HG03280 (cell line): ENCODE measurements around the gene NKAIN2.
"Not testable (repeated sequence)": the region's sequence is repeated elsewhere in the genome, so short reads cannot be mapped to it uniquely, and the experiment has no call there.

Source experiments
- ATAC-seq: cut with Tn5 transposase; IDR thresholded peaks from one replicate; pipeline ENCODE4 v1.9.1; 2021; ENCODE audit warnings: mild to moderate bottlenecking, moderate library complexity; ENCODE audit not compliant: unreplicated experiment

Gene NKAIN2

GRCh38 chr6:123956492-123957139, 153.0 kb downstream of the NKAIN2 start:
- no peak for ATAC-seq

DNA sequence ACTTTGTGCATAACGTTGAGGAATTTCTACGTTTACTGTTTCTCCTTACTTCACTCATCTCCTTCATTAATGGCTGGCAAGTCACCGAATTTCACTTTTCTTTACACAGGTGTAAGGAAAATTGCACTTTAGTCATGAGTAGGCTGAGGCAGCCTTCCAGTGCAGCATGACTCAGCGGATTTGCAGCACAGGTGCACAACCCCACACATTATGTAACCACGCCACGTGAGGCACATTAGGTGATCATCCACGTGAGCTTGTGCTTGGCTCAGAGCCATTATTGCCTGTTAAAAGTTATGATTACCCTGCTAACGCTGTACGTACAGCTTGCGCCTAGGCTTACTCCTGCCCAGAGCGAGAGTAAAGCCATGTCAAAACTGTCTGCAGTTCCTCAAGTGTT, 158.8 kb downstream of the NKAIN2 start:
- no peak for ATAC-seq

- no peak for ATAC-seq
These were observed 162.2 kb downstream of the NKAIN2 start for GRCh38 chr6:123965894-123966293.

DNA sequence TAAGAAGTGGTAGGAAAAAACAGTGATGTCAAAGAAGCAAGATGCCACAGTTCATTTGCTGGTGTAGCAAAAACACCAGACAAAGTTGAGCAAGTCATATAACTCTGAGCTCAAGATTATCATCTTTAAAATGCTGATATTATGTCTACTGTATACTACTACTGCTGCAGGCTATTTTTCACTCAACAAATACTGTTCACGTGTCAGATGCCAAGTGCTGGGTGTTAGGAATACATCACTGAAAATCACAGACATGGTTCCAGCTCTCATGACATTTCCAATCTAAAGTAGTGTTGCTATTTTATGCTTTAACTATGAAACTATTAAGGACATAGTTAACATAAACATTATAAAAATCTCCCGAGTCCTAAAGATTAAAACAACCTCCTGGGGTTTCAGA, 163.0 kb downstream of the NKAIN2 start:
- no peak for ATAC-seq

DNA sequence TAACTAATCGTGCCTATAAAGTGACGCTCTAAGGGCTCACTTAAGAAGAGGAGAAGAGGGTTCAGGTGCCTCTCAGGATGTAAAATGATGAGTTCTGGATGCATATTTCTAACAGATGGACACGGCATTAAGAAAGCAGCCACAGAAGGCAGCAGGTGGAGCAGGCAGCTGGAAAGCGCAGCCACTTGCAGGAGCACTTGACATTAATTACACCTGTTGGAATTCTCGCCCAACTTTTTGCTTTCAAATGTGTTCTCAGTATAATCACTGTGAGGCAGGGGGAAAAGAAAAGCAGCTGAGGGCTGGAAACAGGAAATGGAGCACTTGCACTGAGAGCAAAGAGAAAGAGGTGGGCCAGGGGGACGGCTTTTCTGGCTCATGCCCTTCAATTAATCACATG, 164.2 kb downstream of the NKAIN2 start:
- no peak for ATAC-seq

GRCh38 chr6:123972600-123973294, 169.1 kb downstream of the NKAIN2 start:
- ATAC-seq = no peak

DNA sequence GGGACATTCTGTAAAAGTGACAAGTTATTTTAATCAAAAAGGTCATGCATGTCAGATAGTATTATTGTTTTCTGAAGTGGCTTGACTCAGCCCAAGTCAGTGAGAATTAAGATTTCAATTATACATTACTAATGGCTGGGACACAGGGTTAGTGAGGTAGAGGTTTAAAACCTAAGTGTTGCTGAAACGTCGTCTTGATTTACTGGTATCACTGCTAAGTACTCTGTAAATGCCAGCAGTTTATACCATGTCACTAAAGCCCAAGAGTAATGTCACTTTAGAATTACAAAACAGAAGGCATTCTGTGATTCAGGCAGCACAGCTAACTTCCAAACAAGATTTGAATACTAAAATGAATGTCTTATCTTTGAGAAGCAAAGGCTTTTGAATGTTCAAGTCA, 176.6 kb downstream of the NKAIN2 start:
- ATAC-seq = no peak

GRCh38 chr6:123986938-123987337, 183.3 kb downstream of the NKAIN2 start:
- ATAC-seq = peak; percentile 44

GRCh38 chr6:123989918-123990317, 186.3 kb downstream of the NKAIN2 start:
- ATAC-seq = not testable (repeated sequence)

GRCh38 chr6:123990376-123990775, 186.7 kb downstream of the NKAIN2 start:
- no peak for ATAC-seq

- ATAC-seq = no peak
These were observed 190.5 kb downstream of the NKAIN2 start for GRCh38 chr6:123994168-123994567.

GRCh38 chr6:123994891-123995635, 191.4 kb downstream of the NKAIN2 start:
- ATAC-seq = no peak

DNA sequence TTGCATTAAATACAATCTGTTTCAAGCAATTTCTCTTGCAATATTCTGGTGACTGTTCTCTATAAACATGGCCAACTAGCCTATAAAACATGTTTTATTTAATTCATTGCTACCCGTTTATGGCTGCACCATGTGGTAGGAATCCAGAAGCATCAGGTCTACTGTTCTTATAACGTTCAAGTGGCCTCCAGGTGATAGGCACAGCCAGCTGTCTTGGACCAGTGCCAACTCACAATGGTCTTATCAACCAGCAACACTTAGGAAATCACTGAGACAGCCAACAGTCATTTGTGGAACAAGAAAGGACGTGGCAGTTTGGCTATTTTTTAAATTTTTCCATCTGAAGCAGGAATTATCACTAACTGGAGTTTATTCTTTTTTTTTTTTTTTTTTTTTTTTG, 193.6 kb downstream of the NKAIN2 start:
- no peak for ATAC-seq

GRCh38 chr6:124002377-124003081, 198.9 kb downstream of the NKAIN2 start:
- no peak for ATAC-seq

DNA sequence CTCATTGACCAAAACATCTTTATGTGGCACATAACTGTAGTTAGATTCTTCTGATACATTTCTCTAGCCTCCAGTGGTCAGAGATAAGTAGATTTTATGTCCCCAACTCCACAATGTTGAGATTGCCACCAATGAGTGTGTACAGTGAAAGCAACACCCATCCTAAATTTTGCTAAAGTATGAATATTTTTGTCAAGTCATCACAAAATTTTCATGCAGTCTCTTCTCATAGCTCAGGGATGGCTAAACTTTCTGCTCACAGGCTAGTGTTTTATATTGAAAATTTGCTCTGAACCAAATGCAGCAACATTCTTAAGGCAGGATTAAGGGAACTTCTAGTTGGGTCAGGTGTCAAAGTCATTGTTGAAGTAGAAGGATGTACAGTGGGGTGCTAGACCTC, 203.6 kb downstream of the NKAIN2 start:
- ATAC-seq = no peak

DNA sequence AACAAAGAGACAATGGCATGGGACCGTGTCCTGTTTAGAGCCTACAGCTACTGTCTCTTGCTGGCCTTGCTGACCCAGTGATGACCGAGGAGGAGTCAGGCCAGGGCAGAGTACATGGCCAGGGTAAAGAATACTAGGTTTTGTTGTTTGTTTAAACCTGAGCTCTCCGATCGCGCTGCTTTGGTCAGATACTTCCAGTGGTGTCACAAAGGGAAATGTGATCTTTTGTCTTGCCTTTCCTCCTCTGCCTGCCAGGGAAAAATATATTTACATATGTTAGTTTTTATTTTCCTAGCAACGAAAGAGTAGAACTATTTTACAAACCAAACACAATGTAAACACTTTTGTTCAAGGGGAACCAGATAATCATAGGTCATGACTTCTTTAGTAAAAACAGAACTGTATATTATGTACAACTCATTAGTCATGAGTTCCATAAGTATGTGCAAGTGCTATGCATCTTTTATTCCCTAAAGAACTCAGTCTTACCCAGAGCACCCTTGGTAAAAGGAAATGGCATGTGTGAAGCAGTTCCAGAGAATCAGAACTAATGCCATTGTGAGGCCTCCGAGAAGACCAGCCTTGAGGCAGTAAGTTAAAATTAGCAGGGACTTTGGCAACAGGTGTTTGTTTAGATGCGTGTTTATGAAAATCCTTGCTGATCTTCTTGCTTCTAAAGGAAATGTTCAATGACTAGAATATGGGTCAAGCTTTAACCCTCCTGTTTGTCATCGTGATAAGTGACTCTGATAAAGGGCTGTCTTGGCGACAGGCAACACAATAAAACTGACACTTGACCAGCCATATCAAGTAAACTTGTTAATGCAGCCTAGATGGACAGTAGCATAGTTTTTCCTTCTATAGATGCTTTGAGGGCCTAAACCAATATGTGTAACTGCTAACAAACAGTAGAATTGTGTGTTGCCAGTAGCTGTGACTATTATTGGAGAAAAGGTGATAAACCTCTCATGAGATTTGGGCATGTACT, 204.6 kb downstream of the NKAIN2 start:
- no peak for ATAC-seq

DNA sequence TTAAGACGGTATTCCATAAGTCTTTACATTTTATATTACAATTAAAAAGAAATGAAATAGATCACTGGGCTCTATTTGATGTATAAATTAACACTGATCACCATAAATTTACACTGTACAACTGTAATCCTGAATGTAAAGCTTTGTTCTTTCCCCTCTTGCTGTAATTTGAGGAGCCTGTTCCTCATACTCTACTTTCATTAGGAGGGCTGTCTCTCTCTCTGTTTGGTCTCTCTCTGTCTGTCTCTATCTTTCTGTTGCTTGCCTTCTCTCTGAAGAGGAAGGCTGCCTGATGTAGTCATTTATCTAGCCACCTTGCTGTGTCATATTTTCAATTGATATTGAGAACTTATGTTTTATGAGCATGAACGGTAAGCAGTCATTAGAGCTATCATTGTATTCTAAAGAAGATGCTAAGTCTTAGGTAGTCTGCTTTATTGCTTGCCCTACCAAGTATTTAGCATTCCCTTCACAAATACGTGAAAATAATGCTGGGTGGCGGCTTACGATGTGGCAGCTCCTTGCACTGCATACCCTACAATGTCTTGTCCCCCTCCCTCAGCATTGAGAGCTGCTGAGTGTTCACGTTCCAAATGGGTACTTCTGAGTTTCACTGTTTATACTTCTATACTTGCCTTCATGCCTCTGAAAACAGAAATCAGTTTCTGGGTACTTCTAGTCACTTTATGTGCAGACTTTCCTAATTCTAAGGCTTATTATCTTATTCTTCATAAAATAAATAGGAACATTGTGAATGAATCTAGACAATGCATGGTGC, 205.5 kb downstream of the NKAIN2 start:
- ATAC-seq = no peak

GRCh38 chr6:124010574-124010973, 206.9 kb downstream of the NKAIN2 start:
- no peak for ATAC-seq

DNA sequence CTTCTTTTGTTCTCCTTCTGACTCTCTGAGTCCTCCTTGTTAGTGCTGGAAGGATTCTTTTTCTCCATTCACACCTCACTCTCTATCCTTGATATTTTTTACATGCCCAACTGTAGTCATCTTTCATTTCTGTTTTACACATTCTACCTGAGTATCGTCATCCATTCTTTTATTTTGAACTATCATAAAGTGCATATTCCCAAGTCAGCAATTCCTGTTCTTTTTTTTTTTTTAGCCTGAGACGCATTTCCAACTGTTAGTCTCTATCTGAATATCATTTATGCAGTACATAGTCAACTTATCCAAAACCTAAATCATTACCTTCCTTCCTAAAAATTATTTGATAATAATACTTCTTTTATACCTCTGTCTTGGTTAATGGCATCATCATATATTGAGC, 207.5 kb downstream of the NKAIN2 start:
- ATAC-seq = no peak
